Activated naive CD8-positive, alpha-beta T cell treated with anti-CD3 and anti-CD28 coated beads, Interleukin-2, amount 50 U/mL, for 24 hours (primary cell): ENCODE data around the gene SOCS4.

Source experiments
- ATAC-seq: fragments of 150-1000 bp; cut with Tn5 transposase; one replicate; pipeline ENCODE4 v1.10.0; 2021
- DNase-seq: peaks from one replicate; pipeline ENCODE4 v3.0.0; 2021
- H3K27ac Mint-ChIP-seq: one replicate; pipeline ENCODE4 v1.8.0; 2021; ENCODE audit warnings: mild to moderate bottlenecking, mixed read lengths
- H3K27me3 Mint-ChIP-seq: one replicate; pipeline ENCODE4 v1.8.0; 2021; ENCODE audit warnings: mixed read lengths
- H3K36me3 Mint-ChIP-seq: one replicate; pipeline ENCODE4 v1.8.0; 2021; ENCODE audit warnings: low read depth, mixed read lengths
- H3K4me1 Mint-ChIP-seq: one replicate; pipeline ENCODE4 v1.8.0; 2021; ENCODE audit warnings: mixed read lengths
- H3K4me3 Mint-ChIP-seq: one replicate; pipeline ENCODE4 v1.8.0; 2021; ENCODE audit warnings: mild to moderate bottlenecking, moderate library complexity, mixed read lengths
- H3K9me3 Mint-ChIP-seq: one replicate; pipeline ENCODE4 v1.8.0; 2021; ENCODE audit warnings: mixed read lengths

SOCS4 gene

DNA sequence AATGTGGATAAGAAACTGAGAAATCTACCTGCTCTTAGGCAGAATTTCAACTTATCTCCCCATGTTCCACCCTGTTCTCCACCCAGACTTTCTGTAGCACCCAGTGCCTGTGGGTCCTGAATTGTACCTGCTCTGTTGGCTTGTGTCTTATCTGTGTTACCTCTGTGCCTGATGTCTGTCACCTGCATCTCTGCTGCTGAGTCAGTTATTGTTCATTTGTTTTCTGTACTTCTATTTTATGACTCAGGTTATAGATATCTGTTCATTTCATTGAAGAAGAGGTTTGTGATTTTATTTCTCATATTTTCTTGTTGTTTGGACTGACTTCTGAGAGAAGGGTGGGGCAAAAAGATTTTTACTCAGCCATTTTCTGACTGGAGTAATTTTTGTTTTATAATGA, 11.7 kb downstream of the SOCS4 start:
- Mint-ChIP-seq H3K9me3 (peaks cover 4% of the 10 kb centered on the region), H3K36me3 (peaks cover 51% of the 10 kb centered on the region), H3K27ac (no peak overlapping the region), H3K4me3 (no peak overlapping the region), H3K4me1 (peaks cover 2% of the 10 kb centered on the region), H3K27me3 (no peaks in the 10 kb centered on the region)
- DNase-seq (no peak), ATAC-seq (no peak)

- peaks cover 17% of the 10 kb centered on the region for H3K4me1 Mint-ChIP-seq
- no peak overlapping the region for H3K27ac Mint-ChIP-seq
- H3K9me3 Mint-ChIP-seq, result no peaks in the 10 kb centered on the region
- ATAC-seq, result no peak
- H3K36me3 Mint-ChIP-seq, result peaks cover 26% of the 10 kb centered on the region
- no peak overlapping the region for H3K4me3 Mint-ChIP-seq
- no peak for DNase-seq
- no peaks in the 10 kb centered on the region for H3K27me3 Mint-ChIP-seq
Measured at GRCh38 chr14:55043528-55043927, 16.5 kb downstream of the SOCS4 start.

GRCh38 chr14:55045087-55045486, 18.1 kb downstream of the SOCS4 start:
- no peak for DNase-seq
- no peak overlapping the region for H3K27ac Mint-ChIP-seq
- no peaks in the 10 kb centered on the region for H3K27me3 Mint-ChIP-seq
- peak; percentile 49 for ATAC-seq
- no peak overlapping the region for H3K4me3 Mint-ChIP-seq
- H3K4me1 Mint-ChIP-seq, result peaks cover 17% of the 10 kb centered on the region
- no peaks in the 10 kb centered on the region for H3K9me3 Mint-ChIP-seq
- H3K36me3 Mint-ChIP-seq, result peaks cover 17% of the 10 kb centered on the region

GRCh38 chr14:55047301-55048053, 20.4 kb downstream of the SOCS4 start:
- no peak overlapping the region for H3K4me3 Mint-ChIP-seq
- peaks cover 21% of the 10 kb centered on the region for H3K36me3 Mint-ChIP-seq
- ATAC-seq, result no peak
- peaks cover 26% of the 10 kb centered on the region for H3K4me1 Mint-ChIP-seq
- H3K9me3 Mint-ChIP-seq, result no peaks in the 10 kb centered on the region
- H3K27me3 Mint-ChIP-seq, result no peaks in the 10 kb centered on the region
- DNase-seq, result no peak
- no peak overlapping the region for H3K27ac Mint-ChIP-seq

GRCh38 chr14:55048900-55049436, 21.9 kb downstream of the SOCS4 start:
- Mint-ChIP-seq H3K9me3 (no peaks in the 10 kb centered on the region), H3K4me1 (peaks cover 40% of the 10 kb centered on the region), H3K4me3 (no peak overlapping the region), H3K27ac (no peak overlapping the region), H3K27me3 (no peaks in the 10 kb centered on the region), H3K36me3 (peaks cover 23% of the 10 kb centered on the region)
- DNase-seq, result no peak
- no peak for ATAC-seq

DNA sequence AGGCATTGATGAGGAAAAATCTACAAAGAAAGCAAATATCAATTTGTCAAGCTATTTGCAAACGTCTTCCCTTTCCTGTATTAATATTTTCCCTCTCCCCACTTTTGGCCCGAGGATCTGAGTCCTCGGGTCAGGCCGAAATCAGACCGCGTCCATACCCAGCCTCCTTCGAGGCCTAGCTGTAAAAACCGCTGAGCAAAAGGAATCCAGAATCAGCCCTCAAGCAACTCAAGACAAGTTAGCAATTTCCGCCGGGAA, 24.1 kb downstream of the SOCS4 start:
- H3K27ac Mint-ChIP-seq, result peak overlapping the region; percentile 90
- peak overlapping the region; percentile 92 for H3K4me3 Mint-ChIP-seq
- H3K4me1 Mint-ChIP-seq, result peaks cover 38% of the 10 kb centered on the region
- H3K9me3 Mint-ChIP-seq, result no peaks in the 10 kb centered on the region
- DNase-seq (no peak), ATAC-seq (peak; percentile 30)
- peaks cover 26% of the 10 kb centered on the region for H3K36me3 Mint-ChIP-seq
- H3K27me3 Mint-ChIP-seq, result no peaks in the 10 kb centered on the region

DNA sequence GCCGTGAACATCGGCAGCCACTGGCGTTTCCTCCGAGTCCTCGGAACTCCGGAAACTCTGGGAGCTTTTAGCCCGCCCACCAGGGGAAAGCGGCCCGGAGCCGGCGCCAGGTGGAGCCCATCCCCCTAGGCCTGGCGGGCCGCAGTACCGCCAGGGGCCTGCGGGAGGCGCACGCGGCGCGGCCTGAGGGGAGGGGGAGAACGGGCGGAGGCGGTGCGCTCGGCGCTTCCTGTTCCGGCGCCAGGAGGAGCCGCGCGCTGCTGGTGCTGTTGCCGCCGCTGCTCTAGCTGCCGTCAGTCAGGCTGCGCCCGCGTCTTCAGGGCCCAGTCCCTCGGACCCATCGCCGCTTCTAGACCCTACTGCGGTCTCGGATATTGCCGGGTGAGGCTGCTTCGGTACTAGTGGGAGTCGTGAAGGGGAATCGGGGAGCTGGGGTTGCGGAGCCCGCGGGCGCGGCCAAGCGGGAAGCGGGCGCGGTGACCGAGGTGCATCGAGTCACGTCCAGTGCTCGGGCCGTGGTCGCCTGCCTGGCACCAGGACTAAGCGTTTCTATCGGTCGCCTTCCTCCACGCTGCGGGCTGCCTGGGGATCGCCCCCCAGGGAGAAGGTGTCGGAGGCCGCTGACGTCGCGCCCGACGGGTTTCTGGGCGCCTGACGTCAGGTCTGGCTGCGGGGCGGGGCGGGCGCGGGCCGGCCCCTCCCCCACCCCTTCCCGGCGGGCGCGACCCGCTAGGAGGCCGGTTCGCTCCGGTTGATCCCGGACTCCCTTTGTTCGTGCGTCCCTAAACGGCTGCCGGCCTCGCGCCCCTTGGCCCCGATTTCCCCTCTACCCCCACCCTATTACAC, 24.6 kb downstream of the SOCS4 start, which contains the start of gene MAPK1IP1L:
Gene MAPK1IP1L, plus strand, starts transcription at position 225 of the 846 bp plus-strand sequence. CDS start 10,037 bp downstream, outside the sequence.
- H3K27me3 Mint-ChIP-seq, result no peaks in the 10 kb centered on the region
- H3K9me3 Mint-ChIP-seq, result no peaks in the 10 kb centered on the region
- peaks cover 41% of the 10 kb centered on the region for H3K4me1 Mint-ChIP-seq
- peak; percentile 93 for ATAC-seq
- peak within 1 kb of the TSS; percentile 90 for H3K27ac Mint-ChIP-seq
- H3K4me3 Mint-ChIP-seq, result peak within 1 kb of the TSS; percentile 92
- H3K36me3 Mint-ChIP-seq, result peaks cover 28% of the 10 kb centered on the region
- DNase-seq, result peak; percentile 94

DNA sequence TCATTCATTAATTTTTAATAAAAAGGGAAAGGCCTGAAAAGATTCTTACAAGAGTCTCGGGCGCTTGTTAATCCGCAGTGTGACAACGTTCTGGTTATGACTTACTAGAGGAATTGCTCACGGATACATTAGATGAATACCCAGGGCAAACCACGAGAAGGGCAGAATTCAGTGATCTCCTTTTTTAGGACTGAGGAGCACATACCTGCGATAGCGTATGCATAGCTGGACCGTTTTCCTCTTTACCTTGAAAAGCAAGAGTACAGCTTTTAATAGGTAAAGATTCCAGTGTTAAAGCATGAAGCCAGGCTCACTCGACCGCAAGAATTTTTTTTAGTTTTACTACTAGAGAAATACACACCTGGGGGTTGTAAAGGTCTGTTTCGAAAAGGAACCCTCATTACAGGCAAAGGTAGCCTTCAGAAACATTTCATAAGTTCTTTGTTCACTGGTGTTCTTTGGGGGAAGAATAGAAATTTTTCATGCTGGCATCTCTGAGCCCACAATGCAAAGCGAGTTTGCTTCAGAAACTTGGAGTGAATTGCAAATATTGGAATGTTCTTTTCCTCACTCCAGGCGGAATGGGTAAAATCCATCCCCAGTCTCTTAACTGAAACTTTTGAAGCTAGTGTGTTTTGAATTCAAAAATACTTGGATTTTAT, 25.4 kb downstream of the SOCS4 start:
- H3K27me3 Mint-ChIP-seq, result no peaks in the 10 kb centered on the region
- ATAC-seq (peak; percentile 9), DNase-seq (no peak)
- H3K4me1 Mint-ChIP-seq, result peaks cover 43% of the 10 kb centered on the region
- H3K4me3 Mint-ChIP-seq, result peak overlapping the region; percentile 92
- no peaks in the 10 kb centered on the region for H3K9me3 Mint-ChIP-seq
- H3K36me3 Mint-ChIP-seq, result peaks cover 30% of the 10 kb centered on the region
- H3K27ac Mint-ChIP-seq, result peak overlapping the region; percentile 90

DNA sequence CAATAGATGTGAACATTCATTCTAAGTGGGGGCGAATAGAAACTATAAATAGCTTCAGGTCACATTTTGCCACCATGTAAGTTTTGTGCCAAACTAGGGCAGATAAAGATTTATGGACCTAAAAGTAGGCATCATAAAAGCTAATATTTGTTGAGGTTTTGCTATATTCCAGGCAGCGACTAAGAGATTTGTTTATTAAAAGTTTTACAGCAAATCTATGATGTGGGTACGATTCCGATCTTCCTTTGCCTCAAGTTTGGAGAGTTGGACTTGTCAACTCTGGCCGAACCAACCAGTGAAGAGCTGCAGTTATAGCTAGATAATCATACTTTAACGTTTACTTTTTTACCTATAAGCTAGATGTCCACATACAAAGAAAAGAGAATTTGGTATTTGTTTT, 26.0 kb downstream of the SOCS4 start:
- Mint-ChIP-seq H3K4me3 (peak overlapping the region; percentile 92), H3K27me3 (no peaks in the 10 kb centered on the region), H3K27ac (peak overlapping the region; percentile 90), H3K4me1 (peaks cover 45% of the 10 kb centered on the region), H3K36me3 (peaks cover 33% of the 10 kb centered on the region), H3K9me3 (no peaks in the 10 kb centered on the region)
- no peak for ATAC-seq
- no peak for DNase-seq

DNA sequence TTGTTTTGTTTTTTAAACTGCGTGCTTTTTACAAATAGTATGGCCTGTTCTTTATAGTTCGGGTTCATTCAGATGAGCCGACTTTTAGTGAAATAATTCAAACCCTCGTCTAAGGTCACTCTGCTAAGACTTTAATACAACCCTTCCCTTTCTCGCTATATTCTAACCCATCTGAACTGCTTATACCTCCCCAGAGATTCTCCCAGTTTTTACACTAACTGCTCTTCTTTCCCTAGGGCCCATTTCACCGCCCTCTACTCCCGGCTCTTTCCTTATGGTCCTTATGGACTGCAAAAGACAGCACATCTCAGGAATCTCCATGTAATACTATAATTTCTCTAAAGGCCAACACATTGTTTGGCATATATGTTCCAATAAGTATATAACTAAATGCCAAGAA, 26.5 kb downstream of the SOCS4 start:
- ATAC-seq (no peak), DNase-seq (no peak)
- Mint-ChIP-seq H3K9me3 (no peaks in the 10 kb centered on the region), H3K4me3 (peak overlapping the region; percentile 92), H3K36me3 (peaks cover 36% of the 10 kb centered on the region), H3K4me1 (peaks cover 48% of the 10 kb centered on the region), H3K27ac (peak overlapping the region; percentile 23), H3K27me3 (no peaks in the 10 kb centered on the region)

DNA sequence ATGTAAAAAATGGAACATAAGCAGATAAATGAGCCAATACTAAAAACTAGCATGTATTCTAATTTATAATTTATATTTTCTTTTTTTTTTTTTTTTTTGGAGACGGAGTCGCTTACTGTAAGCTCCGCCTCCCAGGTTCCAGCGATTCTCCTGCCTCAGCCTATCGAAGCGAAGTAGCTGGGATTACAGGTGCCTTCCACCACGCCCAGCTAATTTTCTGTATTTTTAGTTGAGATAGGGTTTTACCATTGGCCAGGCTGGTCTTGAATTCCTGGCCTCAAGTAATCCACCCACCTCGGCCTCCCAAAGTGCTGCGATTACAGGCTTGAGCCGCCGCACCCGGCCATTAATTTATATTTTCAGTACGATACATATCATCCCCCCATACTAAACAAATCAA, 27.1 kb downstream of the SOCS4 start:
- DNase-seq (no peak), ATAC-seq (no peak)
- peak overlapping the region; percentile 23 for H3K27ac Mint-ChIP-seq
- peaks cover 48% of the 10 kb centered on the region for H3K4me1 Mint-ChIP-seq
- H3K4me3 Mint-ChIP-seq, result peak overlapping the region; percentile 92
- peaks cover 36% of the 10 kb centered on the region for H3K36me3 Mint-ChIP-seq
- no peaks in the 10 kb centered on the region for H3K9me3 Mint-ChIP-seq
- no peaks in the 10 kb centered on the region for H3K27me3 Mint-ChIP-seq

DNA sequence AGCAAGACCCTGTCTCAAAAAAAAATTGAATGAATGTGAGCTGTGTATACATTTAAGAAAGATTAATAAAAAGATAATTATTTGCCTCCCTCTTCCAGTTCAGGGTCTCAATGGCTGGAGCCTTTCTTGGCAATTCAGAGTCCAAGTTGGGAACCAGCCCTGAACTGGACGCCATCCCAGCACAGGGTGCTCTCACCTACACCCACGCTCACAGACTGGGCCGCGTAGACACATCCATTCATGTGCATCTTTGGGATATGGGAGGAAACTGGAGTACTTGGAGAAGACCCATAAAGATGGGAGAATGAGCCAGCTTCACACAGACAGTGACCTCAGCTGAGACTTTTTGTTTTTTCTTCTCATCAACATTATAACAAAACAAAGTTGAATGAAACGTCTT, 30.9 kb downstream of the SOCS4 start:
- H3K4me1 Mint-ChIP-seq, result peaks cover 47% of the 10 kb centered on the region

GRCh38 chr14:55059333-55059732, 32.3 kb downstream of the SOCS4 start:
- Mint-ChIP-seq H3K4me1 (peaks cover 35% of the 10 kb centered on the region), H3K36me3 (peaks cover 55% of the 10 kb centered on the region), H3K4me3 (no peak overlapping the region), H3K9me3 (no peaks in the 10 kb centered on the region), H3K27ac (no peak overlapping the region), H3K27me3 (no peaks in the 10 kb centered on the region)
- no peak for ATAC-seq
- DNase-seq, result no peak

More for the DNA sequence above, 30.9 kb downstream of the SOCS4 start:
- no peak for ATAC-seq
- Mint-ChIP-seq H3K27me3 (no peaks in the 10 kb centered on the region), H3K4me3 (no peak overlapping the region), H3K27ac (no peak overlapping the region), H3K9me3 (no peaks in the 10 kb centered on the region), H3K36me3 (peaks cover 53% of the 10 kb centered on the region)
- DNase-seq, result no peak

DNA sequence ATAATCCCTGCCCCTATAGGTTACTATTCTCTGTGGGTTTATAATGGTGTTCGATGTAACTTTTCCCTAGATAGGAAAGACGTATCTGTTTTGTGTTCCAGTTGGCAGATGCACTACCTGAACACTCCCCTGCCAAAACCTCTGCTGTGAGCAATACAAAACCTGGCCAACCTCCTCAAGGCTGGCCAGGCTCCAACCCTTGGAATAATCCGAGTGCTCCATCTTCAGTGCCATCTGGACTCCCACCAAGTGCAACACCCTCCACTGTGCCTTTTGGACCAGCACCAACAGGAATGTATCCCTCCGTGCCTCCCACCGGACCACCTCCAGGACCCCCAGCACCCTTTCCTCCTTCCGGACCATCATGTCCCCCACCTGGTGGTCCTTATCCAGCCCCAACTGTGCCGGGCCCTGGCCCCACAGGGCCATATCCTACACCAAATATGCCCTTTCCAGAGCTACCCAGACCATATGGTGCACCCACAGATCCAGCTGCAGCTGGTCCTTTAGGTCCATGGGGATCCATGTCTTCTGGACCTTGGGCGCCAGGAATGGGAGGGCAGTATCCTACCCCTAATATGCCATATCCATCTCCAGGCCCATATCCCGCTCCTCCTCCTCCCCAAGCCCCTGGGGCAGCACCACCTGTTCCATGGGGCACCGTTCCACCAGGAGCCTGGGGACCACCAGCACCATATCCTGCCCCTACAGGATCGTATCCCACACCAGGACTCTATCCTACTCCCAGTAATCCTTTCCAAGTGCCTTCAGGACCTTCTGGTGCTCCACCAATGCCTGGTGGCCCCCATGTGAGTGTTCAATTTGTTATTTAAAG, 35.7 kb downstream of the SOCS4 start:
- ATAC-seq, result no peak
- Mint-ChIP-seq H3K27me3 (no peaks in the 10 kb centered on the region), H3K9me3 (no peaks in the 10 kb centered on the region), H3K27ac (peak overlapping the region; percentile 47), H3K36me3 (peaks cover 66% of the 10 kb centered on the region), H3K4me1 (peaks cover 18% of the 10 kb centered on the region), H3K4me3 (no peak overlapping the region)
- no peak for DNase-seq
